ENCODE results near the gene TUBGCP6. TPM values are rescaled to one million over a fixed set of nuclear protein-coding genes. Genes with fewer than 3 reads are reported as not detected.
"Not testable (repeated sequence)": the region's sequence is repeated elsewhere in the genome, so short reads cannot be mapped to it uniquely, and the experiment has no call there.

The TUBGCP6 gene
- total RNA-seq, 1 donor from 2014 or later, result 17.5 TPM

- intact Hi-C loops (cut with DNase I), result no loop called here
- ATAC-seq (peak; percentile 80), DNase-seq (ENCODE audit: missing footprints) (peak; percentile 90)
These were observed 38.2 kb downstream of the TUBGCP6 start for GRCh38 chr22:50206599-50206998.

- intact Hi-C loops (cut with DNase I), result no loop called here
- ATAC-seq, result no peak
- DNase-seq (ENCODE audit: missing footprints), result no peak
These were observed 38.8 kb downstream of the TUBGCP6 start for GRCh38 chr22:50205781-50206569.

GRCh38 chr22:50204998-50205397, 39.8 kb downstream of the TUBGCP6 start:
- intact Hi-C loops (cut with DNase I); ATAC-seq; DNase-seq (ENCODE audit: missing footprints): not testable (repeated sequence)

- DNase-seq (ENCODE audit: missing footprints) (no peak), ATAC-seq (no peak)
- intact Hi-C loops (cut with DNase I), result no loop called here
These were observed 40.3 kb downstream of the TUBGCP6 start for GRCh38 chr22:50204571-50204970.

GRCh38 chr22:50203288-50203687, 41.5 kb downstream of the TUBGCP6 start:
- intact Hi-C loops (cut with DNase I), result no loop called here
- ATAC-seq (no peak), DNase-seq (ENCODE audit: missing footprints) (no peak)

- DNase-seq (ENCODE audit: missing footprints), result no peak
- ATAC-seq, result no peak
- intact Hi-C loops (cut with DNase I), result no loop called here
These were observed 42.6 kb downstream of the TUBGCP6 start for GRCh38 chr22:50202130-50202666.

- ATAC-seq (peak; percentile 20), DNase-seq (ENCODE audit: missing footprints) (no peak)
- intact Hi-C loops (cut with DNase I), result no loop called here
These were observed 43.4 kb downstream of the TUBGCP6 start for GRCh38 chr22:50201191-50202129.

- ATAC-seq (peak; percentile 91), DNase-seq (ENCODE audit: missing footprints) (peak; percentile 95)
- intact Hi-C loops (cut with DNase I), result no loop called here
These were observed 44.2 kb downstream of the TUBGCP6 start, which contains the start of gene SELENOO for GRCh38 chr22:50200461-50201190. Gene SELENOO, plus strand, starts transcription at chr22:50201011. Its CDS starts 26 bp downstream, at chr22:50201037.

- intact Hi-C loops (cut with DNase I), result no loop called here
- ATAC-seq (peak; percentile 9), DNase-seq (ENCODE audit: missing footprints) (no peak)
These were observed 44.9 kb downstream of the TUBGCP6 start for GRCh38 chr22:50199829-50200460.

GRCh38 chr22:50199251-50199721, 45.5 kb downstream of the TUBGCP6 start:
- DNase-seq (ENCODE audit: missing footprints), result no peak
- ATAC-seq, result no peak
- intact Hi-C loops (cut with DNase I), result no loop called here

GRCh38 chr22:50198624-50199017, 46.2 kb downstream of the TUBGCP6 start:
- ATAC-seq, result no peak
- no peak for DNase-seq (ENCODE audit: missing footprints)
- intact Hi-C loops (cut with DNase I), result no loop called here

GRCh38 chr22:50197856-50198623, 46.8 kb downstream of the TUBGCP6 start:
- DNase-seq (ENCODE audit: missing footprints) (no peak), ATAC-seq (no peak)
- intact Hi-C loops (cut with DNase I), result no loop called here

GRCh38 chr22:50197000-50197800, 47.6 kb downstream of the TUBGCP6 start:
- intact Hi-C loops (cut with DNase I), result no loop called here
- DNase-seq (ENCODE audit: missing footprints) (no peak), ATAC-seq (no peak)

GRCh38 chr22:50196256-50196655, 48.6 kb downstream of the TUBGCP6 start:
- no peak for DNase-seq (ENCODE audit: missing footprints)
- intact Hi-C loops (cut with DNase I), result no loop called here
- ATAC-seq, result no peak

GRCh38 chr22:50194037-50194805, 50.6 kb downstream of the TUBGCP6 start:
- ATAC-seq (no peak), DNase-seq (ENCODE audit: missing footprints) (no peak)
- intact Hi-C loops (cut with DNase I), result no loop called here

- intact Hi-C loops (cut with DNase I), result no loop called here
- DNase-seq (ENCODE audit: missing footprints) (no peak), ATAC-seq (no peak)
These were observed 51.2 kb downstream of the TUBGCP6 start for GRCh38 chr22:50193621-50194020.
